Regular cardiac myocyte (primary cell): ENCODE data around the gene NPL. TPM values are rescaled to one million over a fixed set of nuclear protein-coding genes. Genes with fewer than 3 reads are reported as not detected.

Experiments
- total RNA-seq: library from RNA; depleted of rRNA; stranded (reverse); fragments of >200 nt; gene quantifications from 2 replicates; pipeline ENCODE4 v1.2.3, GENCODE V29; 2014

Gene NPL
- total RNA-seq, result 2.0 and 2.1 TPM in 2 replicates

DNA sequence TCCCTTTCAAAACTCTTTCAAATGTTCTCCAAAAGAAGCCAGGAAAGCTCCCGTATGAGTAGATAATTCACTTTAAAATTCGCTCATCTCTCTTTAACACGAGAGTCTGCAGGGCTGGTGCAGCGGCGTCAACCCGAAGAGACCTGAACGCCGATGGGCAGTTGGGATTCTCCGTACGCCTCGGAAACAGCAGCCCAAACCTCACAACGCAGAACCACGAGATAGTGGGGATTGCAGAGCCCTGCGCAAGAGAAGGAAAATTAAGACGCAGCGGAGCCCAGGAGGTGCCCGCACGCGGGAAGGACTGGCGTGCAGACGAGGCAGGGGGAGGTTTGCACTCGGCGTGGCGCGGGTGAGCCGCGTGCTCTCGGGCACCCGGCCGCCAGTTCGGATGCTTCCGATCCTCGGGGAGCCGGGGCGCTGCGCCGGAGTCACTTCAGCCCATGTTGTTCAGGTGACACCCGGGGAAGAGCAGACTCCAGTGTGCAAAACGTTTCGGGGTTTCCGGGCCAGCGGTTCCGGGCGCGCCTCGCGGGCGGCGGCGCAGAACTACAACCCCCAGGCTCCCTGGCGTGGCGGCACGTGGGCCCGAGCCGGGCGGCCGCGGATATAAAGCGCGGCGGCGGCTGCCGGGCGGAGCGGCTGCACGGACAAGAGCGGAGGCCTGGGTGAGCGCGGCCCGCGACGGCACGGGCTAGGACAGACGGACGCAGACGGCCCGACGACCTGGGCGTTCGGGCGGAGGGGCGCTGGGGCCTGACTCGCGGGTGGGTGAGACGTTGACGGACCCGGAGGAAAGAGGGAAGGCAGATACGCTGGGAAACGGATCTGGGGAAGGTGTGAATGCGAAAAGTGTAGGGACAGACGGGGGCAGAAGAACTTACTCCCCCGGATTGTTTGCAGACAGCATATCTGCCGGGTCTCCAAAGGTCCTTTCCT, at the start of gene NPL:
Gene NPL (plus strand): TSS at position 636 of the 939 bp plus-strand sequence. CDS start 4,599 bp downstream, outside the sequence.

DNA sequence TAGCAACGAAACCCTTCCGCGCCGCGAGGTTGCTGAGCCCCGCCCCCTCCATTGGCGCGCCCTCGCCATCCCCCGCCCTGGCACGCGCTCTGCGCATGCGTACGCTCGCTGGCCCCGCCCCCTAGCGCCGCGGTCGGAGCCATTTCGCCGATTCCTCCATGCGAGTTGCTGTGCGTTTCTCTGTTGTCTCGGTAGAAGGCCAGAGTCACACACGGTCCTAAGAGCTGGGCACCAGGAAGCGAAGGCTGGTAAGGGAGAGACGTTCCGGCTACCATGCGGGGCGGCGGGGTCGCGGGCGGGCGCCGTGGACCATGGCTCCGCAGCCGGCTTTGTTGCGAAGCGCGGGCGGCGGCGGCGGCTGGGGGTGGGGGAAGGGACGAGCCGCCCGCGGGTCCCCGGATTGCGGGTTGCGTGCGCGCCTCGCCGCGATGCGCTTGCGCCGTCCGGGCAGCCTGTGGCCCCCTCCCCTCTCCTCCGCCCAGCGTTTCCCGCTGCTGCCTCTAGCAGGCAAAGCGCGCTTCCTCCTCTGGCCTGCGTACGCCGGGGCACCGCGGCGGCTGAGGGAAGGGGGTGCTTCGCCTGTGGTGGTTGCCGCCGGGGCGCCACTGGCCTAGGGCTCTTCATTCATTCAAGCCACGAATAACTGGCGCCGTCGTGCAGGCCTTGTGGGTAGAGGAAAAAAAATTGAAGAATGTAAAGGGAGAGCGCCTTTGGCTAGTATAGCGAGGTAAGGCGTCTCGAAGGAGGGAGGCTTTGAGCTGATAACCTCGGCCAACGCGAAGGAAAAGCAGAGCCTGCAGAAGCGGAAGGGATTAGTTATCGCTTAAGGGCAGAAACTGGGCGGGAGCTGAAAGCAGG, 49.9 kb downstream of the NPL start, which contains the start of gene DHX9:
Gene DHX9 (plus strand): TSS at position 139 of the 858 bp plus-strand sequence. CDS start 3,220 bp downstream, outside the sequence.

Other genes with a start within 250 kb of the NPL start
- gene RNASEL, start 200.5 kb upstream of the NPL start, total RNA-seq, result 10.5 and 15.2 TPM in 2 replicates
- gene RGS16, start 185.4 kb upstream of the NPL start, total RNA-seq, result 0.58 and 2.3 TPM in 2 replicates
- gene RGS8, start 105.2 kb upstream of the NPL start, total RNA-seq, result 0.28 TPM in 1 of 2 replicates, not detected in the other
- gene DHX9, start 49.6 kb downstream of the NPL start, total RNA-seq, result 108 and 187 TPM in 2 replicates
- gene SHCBP1L, start 163.4 kb downstream of the NPL start, total RNA-seq, result under 0.01 and 0.85 TPM in 2 replicates
- 808 and 1,362 TPM in 2 replicates for gene LAMC1, start 233.6 kb downstream of the NPL start, total RNA-seq